K562 (cell line): ENCODE data around the gene PANK2. TPM values are rescaled to one million over a fixed set of nuclear protein-coding genes. Genes with fewer than 3 reads are reported as not detected.

ENCODE experiments used
- ARNT ChIP-seq, 2 experiments: fragments of 450-650 bp; IDR thresholded peaks; 2 replicates each; pipeline ENCODE4 v1.6.1; 2016; ENCODE audit warnings: mild to moderate bottlenecking in 1 of 2
- ELF4 ChIP-seq: fragments of 450-650 bp; formaldehyde crosslinking; IDR thresholded peaks from 2 replicates; pipeline ENCODE4 v1.4.0; 2022; ENCODE audit warnings: missing genetic modification characterization
- HBP1 ChIP-seq: fragments of 450-650 bp; formaldehyde crosslinking; IDR thresholded peaks from 2 replicates; pipeline ENCODE4 v1.4.0; 2022; ENCODE audit warnings: missing genetic modification characterization
- HDAC8 ChIP-seq: fragments of 450-650 bp; IDR thresholded peaks from 2 replicates; pipeline ENCODE4 v1.6.1; 2016; ENCODE audit warnings: mild to moderate bottlenecking, missing genetic modification characterization, moderate library complexity, missing compliant biosample characterization
- MITF ChIP-seq: IDR thresholded peaks from 2 replicates; pipeline ENCODE4 v1.6.1; 2014; ENCODE audit warnings: antibody characterized with exemption
- NKRF ChIP-seq: fragments of 450-650 bp; IDR thresholded peaks from 2 replicates; pipeline ENCODE4 v1.6.1; 2016; ENCODE audit warnings: borderline replicate concordance
- POLR2A ChIP-seq: fragments of 450-650 bp; conservative IDR thresholded peaks from 2 replicates; pipeline ENCODE4 v1.6.1; 2016
- RFX1 ChIP-seq: fragments of 450-650 bp; IDR thresholded peaks from 2 replicates; pipeline ENCODE4 v1.6.1; 2016; ENCODE audit warnings: mild to moderate bottlenecking, moderate library complexity
- SMAD1 ChIP-seq: fragments of 150-350 bp; IDR thresholded peaks from 2 replicates; pipeline ENCODE4 v1.6.1; 2014; ENCODE audit warnings: low read length, low read depth; ENCODE audit not compliant: partially characterized antibody
- TAF7 ChIP-seq: fragments of 450-650 bp; IDR thresholded peaks from 2 replicates; pipeline ENCODE4 v1.6.1; 2016; ENCODE audit warnings: missing genetic modification characterization, missing compliant biosample characterization
- USF2 ChIP-seq: sonication (generic); formaldehyde crosslinking; IDR thresholded peaks from 2 replicates; pipeline ENCODE4 v1.5.0; 2020; ENCODE audit warnings: missing genetic modification reagents
- ZNF778 ChIP-seq: fragments of 450-650 bp; formaldehyde crosslinking; IDR thresholded peaks from 2 replicates; pipeline ENCODE4 v1.4.0; 2020; ENCODE audit warnings: mild to moderate bottlenecking, moderate library complexity
- ZNF785 ChIP-seq: fragments of 250-450 bp; sonication (Bioruptor Pico); IDR thresholded peaks from 2 replicates; pipeline ENCODE4 v1.4.0; 2020; ENCODE audit warnings: mild to moderate bottlenecking
- polyA plus RNA-seq, 8 experiments: library from polyadenylated mRNA; depleted of rRNA in 4 of 8; stranded (reverse) in 5 of 8; unstranded in 3 of 8; fragments of >200 nt; fragmentation: Nextera tagmentation in 2 of 8; fragmentation: Illumina TruSeq in 1 of 8; extraction: Ambion mirVana in 2 of 8; extraction: Trizol in 1 of 8; gene quantifications; 2 replicates each; pipeline versions ENCODE4 v1.2.1 to v1.2.3, GENCODE V29; 2011 to 2014; ENCODE audit warnings: inconsistent platforms in 1 of 8, missing spikeins in 1 of 8
- total RNA-seq, 7 experiments: library from RNA; depleted of rRNA in 6 of 7; stranded (reverse); fragments of >200 nt in 6 of 7; fragmentation: Illumina TruSeq in 2 of 7; extraction: Trizol in 2 of 7; gene quantifications; 2 replicates each; pipeline versions ENCODE4 v1.2.1 to v1.2.3, GENCODE V29; 2011 to 2021; ENCODE audit warnings: low replicate concordance in 1 of 7

Gene PANK2
- total and polyA plus RNA-seq, 9 of the 15 experiments (the other 6 are each of a cell fraction or from before 2014, with no cell fraction given), result 14.9 to 43.5 (median 31.4) TPM

GRCh38 chr20:3927486-3928291 lies 38.5 kb downstream of the PANK2 start (continued):
- TF ChIP-seq MITF, result no peak
- TF ChIP-seq HDAC8 (tag), result no peak
- TF ChIP-seq NKRF, result no peak
- no peak for TF ChIP-seq SMAD1
- TF ChIP-seq POLR2A, result peak; percentile 57
- no peak for TF ChIP-seq USF2 (CRISPR knock-in tag)
- TF ChIP-seq ZNF778 (CRISPR knock-in tag), result no peak
- TF ChIP-seq HBP1, result no peak
- TF ChIP-seq RFX1, result no peak
- no peak for TF ChIP-seq TAF7 (tag)
- TF ChIP-seq ARNT (IDR thresholded peaks at IDR 0.05), result no peak
- TF ChIP-seq ELF4, result no peak
- TF ChIP-seq ZNF785 (CRISPR knock-in tag), result no peak
